ENCODE results near the gene NHSL1.

DNA sequence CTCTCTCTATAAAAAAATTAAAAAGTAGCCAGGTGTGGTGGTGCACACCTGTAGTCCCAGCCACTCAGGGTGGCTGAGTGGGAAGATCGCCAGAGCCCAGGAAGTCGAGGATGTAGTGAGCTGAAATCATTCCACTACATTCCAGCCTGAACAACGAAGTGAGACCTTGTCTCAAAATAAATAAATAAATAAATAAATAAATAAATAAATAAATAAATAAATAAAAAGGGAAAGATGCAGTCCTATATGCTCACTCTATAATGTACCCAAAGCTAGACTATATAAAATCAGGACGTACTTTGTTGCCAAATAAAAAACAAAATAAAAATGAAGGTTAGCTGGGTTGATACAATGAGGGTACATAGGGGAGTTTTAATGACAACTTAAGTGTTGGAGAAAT, 26.1 kb upstream of the NHSL1 start:
- TF ChIP-seq, protein P1, sequence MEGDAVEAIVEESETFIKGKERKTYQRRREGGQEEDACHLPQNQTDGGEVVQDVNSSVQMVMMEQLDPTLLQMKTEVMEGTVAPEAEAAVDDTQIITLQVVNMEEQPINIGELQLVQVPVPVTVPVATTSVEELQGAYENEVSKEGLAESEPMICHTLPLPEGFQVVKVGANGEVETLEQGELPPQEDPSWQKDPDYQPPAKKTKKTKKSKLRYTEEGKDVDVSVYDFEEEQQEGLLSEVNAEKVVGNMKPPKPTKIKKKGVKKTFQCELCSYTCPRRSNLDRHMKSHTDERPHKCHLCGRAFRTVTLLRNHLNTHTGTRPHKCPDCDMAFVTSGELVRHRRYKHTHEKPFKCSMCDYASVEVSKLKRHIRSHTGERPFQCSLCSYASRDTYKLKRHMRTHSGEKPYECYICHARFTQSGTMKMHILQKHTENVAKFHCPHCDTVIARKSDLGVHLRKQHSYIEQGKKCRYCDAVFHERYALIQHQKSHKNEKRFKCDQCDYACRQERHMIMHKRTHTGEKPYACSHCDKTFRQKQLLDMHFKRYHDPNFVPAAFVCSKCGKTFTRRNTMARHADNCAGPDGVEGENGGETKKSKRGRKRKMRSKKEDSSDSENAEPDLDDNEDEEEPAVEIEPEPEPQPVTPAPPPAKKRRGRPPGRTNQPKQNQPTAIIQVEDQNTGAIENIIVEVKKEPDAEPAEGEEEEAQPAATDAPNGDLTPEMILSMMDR (IDR thresholded peaks at IDR 0.05; ENCODE audit: low read length), result no peak
- TF ChIP-seq EZH2 (optimal IDR thresholded peaks at IDR 0.05; ENCODE audit: low read depth, low read length), result no peak

Measured in MM.1S (cell line).